NCI-H146 treated with DMSO at 0.1 percent for 48 hours (cell line): ENCODE results near the gene C1orf94.
"Not testable (repeated sequence)": the region's sequence is repeated elsewhere in the genome, so short reads cannot be mapped to it uniquely, and the experiment has no call there.

Source experiments
- DNase-seq: peaks from one replicate; lab custom pipeline; 2025; ENCODE audit not compliant: unreplicated experiment; lab: John Stamatoyannopoulos, UW

Gene C1orf94

GRCh38 chr1:34164771-34165391 is 11.8 kb upstream of the C1orf94 start, which contains the start of gene CSMD2:
Gene CSMD2, minus strand, starts transcription at chr1:34165230. Its CDS starts 133 bp downstream, at chr1:34165097.
- DNase-seq, result no peak

GRCh38 chr1:34165422-34165921 is 11.2 kb upstream of the C1orf94 start:
- no peak for DNase-seq

GRCh38 chr1:34166191-34166624 is 10.5 kb upstream of the C1orf94 start:
- DNase-seq, result no peak

GRCh38 chr1:34166625-34167361 is 9.9 kb upstream of the C1orf94 start:
- DNase-seq, result no peak

- DNase-seq, result no peak
Observed at GRCh38 chr1:34167389-34167788, 9.3 kb upstream of the C1orf94 start.

GRCh38 chr1:34175744-34176143 is 963 bp upstream of the C1orf94 start:
- DNase-seq, result no peak

GRCh38 chr1:34178072-34178471 is 1.4 kb downstream of the C1orf94 start:
- no peak for DNase-seq

GRCh38 chr1:34183381-34183780 is 6.7 kb downstream of the C1orf94 start:
- not testable (repeated sequence) for DNase-seq

- no peak for DNase-seq
Observed at GRCh38 chr1:34186741-34187494, 10.2 kb downstream of the C1orf94 start.

- DNase-seq, result no peak
Observed at GRCh38 chr1:34188418-34188817, 11.7 kb downstream of the C1orf94 start.

- DNase-seq, result no peak
Observed at GRCh38 chr1:34188985-34189384, 12.3 kb downstream of the C1orf94 start.

- no peak for DNase-seq
Observed at GRCh38 chr1:34190692-34191091, 14.0 kb downstream of the C1orf94 start.

- DNase-seq, result no peak
Observed at GRCh38 chr1:34192621-34193020, 15.9 kb downstream of the C1orf94 start.

GRCh38 chr1:34199927-34200326 is 23.2 kb downstream of the C1orf94 start:
- DNase-seq, result no peak

GRCh38 chr1:34212673-34213072 is 36.0 kb downstream of the C1orf94 start:
- no peak for DNase-seq

GRCh38 chr1:34213956-34214355 is 37.2 kb downstream of the C1orf94 start:
- DNase-seq, result no peak

GRCh38 chr1:34231441-34231840 is 54.7 kb downstream of the C1orf94 start:
- no peak for DNase-seq

- no peak for DNase-seq
Observed at GRCh38 chr1:34235594-34235993, 58.9 kb downstream of the C1orf94 start.

- no peak for DNase-seq
Observed at GRCh38 chr1:34236089-34236488, 59.4 kb downstream of the C1orf94 start.

GRCh38 chr1:34237151-34237815 is 60.6 kb downstream of the C1orf94 start:
- DNase-seq, result no peak

GRCh38 chr1:34245967-34246366 is 69.3 kb downstream of the C1orf94 start:
- DNase-seq, result no peak
